Gastroesophageal sphincter (tissue), 3 donors: ENCODE data around the gene HNRNPA2B1.

ENCODE experiments used
- POLR2A ChIP-seq, 2 donors: fragments of 450-650 bp; IDR thresholded peaks; one replicate each; pipeline ENCODE4 v1.6.1; 2017; ENCODE audit warnings: antibody characterized with exemption in 2 of 2, mild to moderate bottlenecking in 2 of 2, moderate library complexity in 1 of 2
- POLR2AphosphoS5 ChIP-seq: sonication (generic); formaldehyde crosslinking; IDR thresholded peaks from one replicate; pipeline ENCODE4 v1.6.1; 2017; ENCODE audit warnings: antibody characterized with exemption
- TF ChIP-seq, protein P1 (sequence below), 4 experiments: fragments of 200-600 bp in 2 of 4; fragments of 450-650 bp in 2 of 4; sonication (generic) in 1 of 4; IDR thresholded peaks; one replicate each; pipeline ENCODE4 v1.5.1; 2017 to 2019; ENCODE audit warnings: antibody characterized with exemption in 4 of 4, mild to moderate bottlenecking in 2 of 4, moderate library complexity in 2 of 4

DNA sequence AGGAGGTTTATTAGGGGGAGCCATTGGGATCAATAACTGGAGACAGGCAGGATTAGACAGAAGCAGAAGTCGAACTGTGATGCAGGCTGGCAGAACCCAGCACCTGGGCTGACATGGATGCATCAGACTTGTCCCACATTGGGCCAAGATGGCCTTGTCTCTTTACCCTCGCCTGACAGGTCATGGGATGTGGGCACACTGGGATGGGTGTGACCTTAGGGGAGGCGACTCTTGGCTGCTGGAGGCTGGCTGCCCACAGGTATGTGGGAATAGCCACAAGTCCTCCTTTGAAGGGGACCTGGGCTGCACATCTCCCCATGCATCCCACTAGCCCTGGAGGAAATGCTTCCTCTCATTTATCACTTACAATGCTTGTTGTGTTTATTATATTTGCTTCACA lies 31.3 kb downstream of the HNRNPA2B1 start:
- TF ChIP-seq, protein P1, sequence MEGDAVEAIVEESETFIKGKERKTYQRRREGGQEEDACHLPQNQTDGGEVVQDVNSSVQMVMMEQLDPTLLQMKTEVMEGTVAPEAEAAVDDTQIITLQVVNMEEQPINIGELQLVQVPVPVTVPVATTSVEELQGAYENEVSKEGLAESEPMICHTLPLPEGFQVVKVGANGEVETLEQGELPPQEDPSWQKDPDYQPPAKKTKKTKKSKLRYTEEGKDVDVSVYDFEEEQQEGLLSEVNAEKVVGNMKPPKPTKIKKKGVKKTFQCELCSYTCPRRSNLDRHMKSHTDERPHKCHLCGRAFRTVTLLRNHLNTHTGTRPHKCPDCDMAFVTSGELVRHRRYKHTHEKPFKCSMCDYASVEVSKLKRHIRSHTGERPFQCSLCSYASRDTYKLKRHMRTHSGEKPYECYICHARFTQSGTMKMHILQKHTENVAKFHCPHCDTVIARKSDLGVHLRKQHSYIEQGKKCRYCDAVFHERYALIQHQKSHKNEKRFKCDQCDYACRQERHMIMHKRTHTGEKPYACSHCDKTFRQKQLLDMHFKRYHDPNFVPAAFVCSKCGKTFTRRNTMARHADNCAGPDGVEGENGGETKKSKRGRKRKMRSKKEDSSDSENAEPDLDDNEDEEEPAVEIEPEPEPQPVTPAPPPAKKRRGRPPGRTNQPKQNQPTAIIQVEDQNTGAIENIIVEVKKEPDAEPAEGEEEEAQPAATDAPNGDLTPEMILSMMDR (IDR thresholded peaks at IDR 0.05), result no peak
- TF ChIP-seq POLR2AphosphoS5 (no peak), POLR2A (IDR thresholded peaks at IDR 0.05) (no peak)
